HepG2 (cell line): Measurements from ENCODE around the gene LIN7A. TPM values are rescaled to one million over a fixed set of nuclear protein-coding genes. Genes with fewer than 3 reads are reported as not detected.

Experiments
- ARID5B ChIP-seq: IDR thresholded peaks from 2 replicates; pipeline ENCODE4 v1.4.0; 2020; ENCODE audit warnings: mild to moderate bottlenecking, missing genetic modification reagents
- BORCS8-MEF2B ChIP-seq: sonication (generic); formaldehyde crosslinking; IDR thresholded peaks from 2 replicates; pipeline ENCODE4 v1.8.0; 2022; ENCODE audit warnings: mild to moderate bottlenecking, missing genetic modification reagents
- HHEX ChIP-seq: IDR thresholded peaks from 2 replicates; pipeline ENCODE4 v1.6.1; 2016; ENCODE audit warnings: control low read depth
- HNF4G ChIP-seq, 2 experiments: sonication (generic) in 1 of 2; formaldehyde crosslinking in 1 of 2; IDR thresholded peaks; 2 replicates each; pipeline versions ENCODE4 v1.4.0 to v1.6.1; 2011 to 2020; ENCODE audit warnings: borderline replicate concordance in 2 of 2, low read depth in 2 of 2, mild to moderate bottlenecking in 2 of 2, low read length in 1 of 2, missing genetic modification reagents in 1 of 2, moderate library complexity in 1 of 2
- JUN ChIP-seq: sonication (generic); formaldehyde crosslinking; IDR thresholded peaks from 2 replicates; pipeline ENCODE4 v1.4.0; 2020; ENCODE audit warnings: mild to moderate bottlenecking, missing genetic modification reagents
- KDM6A ChIP-seq: IDR thresholded peaks from 2 replicates; pipeline ENCODE4 v1.6.1; 2016; ENCODE audit warnings: low read depth
- KMT2B ChIP-seq: IDR thresholded peaks from 2 replicates; pipeline ENCODE4 v1.6.1; 2016; ENCODE audit warnings: missing genetic modification reagents, missing compliant biosample characterization
- LCORL ChIP-seq, 2 experiments: fragments of 450-650 bp in 1 of 2; sonication (generic) in 1 of 2; formaldehyde crosslinking in 1 of 2; IDR thresholded peaks; 2 replicates each; pipeline versions ENCODE4 v1.5.0 to v1.6.1; 2017 to 2020; ENCODE audit warnings: antibody characterized with exemption in 1 of 2, missing genetic modification reagents in 1 of 2
- PTBP1 ChIP-seq: fragments of 200-400 bp; formaldehyde crosslinking; IDR thresholded peaks from 2 replicates; pipeline ENCODE4 v1.6.1; 2018; ENCODE audit warnings: low read length, low read depth; ENCODE audit not compliant: poor library complexity, severe bottlenecking
- RAD51 ChIP-seq: fragments of 450-650 bp; IDR thresholded peaks from 2 replicates; pipeline ENCODE4 v1.6.1; 2016; ENCODE audit warnings: borderline replicate concordance
- RORA ChIP-seq: sonication (generic); formaldehyde crosslinking; IDR thresholded peaks from 2 replicates; pipeline ENCODE4 v1.5.0; 2020; ENCODE audit warnings: mild to moderate bottlenecking, missing genetic modification reagents, moderate library complexity
- SYNCRIP ChIP-seq: fragments of 200-400 bp; formaldehyde crosslinking; IDR thresholded peaks from 2 replicates; pipeline ENCODE4 v1.6.1; 2018; ENCODE audit warnings: mild to moderate bottlenecking, low read depth, low read length; ENCODE audit not compliant: insufficient read depth
- TCF7 ChIP-seq: sonication (generic); IDR thresholded peaks from 2 replicates; pipeline ENCODE4 v1.6.1; 2016; ENCODE audit warnings: antibody characterized with exemption, low read depth
- TEAD3 ChIP-seq: optimal IDR thresholded peaks from 2 replicates; pipeline ENCODE3; 2016; ENCODE audit warnings: borderline replicate concordance
- TFAP4 ChIP-seq: sonication (generic); IDR thresholded peaks from 2 replicates; pipeline ENCODE4 v1.6.1; 2016; ENCODE audit warnings: low read depth, borderline replicate concordance
- TFE3 ChIP-seq: IDR thresholded peaks from 2 replicates; pipeline ENCODE4 v1.6.1; 2016
- THAP8 ChIP-seq: sonication (generic); formaldehyde crosslinking; IDR thresholded peaks from 2 replicates; pipeline ENCODE4 v1.5.1; 2020; ENCODE audit warnings: missing genetic modification reagents, mild to moderate bottlenecking, borderline replicate concordance
- ZNF224 ChIP-seq: sonication (generic); formaldehyde crosslinking; IDR thresholded peaks from 2 replicates; pipeline ENCODE4 v1.5.0; 2020; ENCODE audit warnings: mild to moderate bottlenecking, missing genetic modification reagents
- ZNF484 ChIP-seq: sonication (generic); formaldehyde crosslinking; IDR thresholded peaks from 2 replicates; pipeline ENCODE4 v1.5.1; 2020; ENCODE audit warnings: mild to moderate bottlenecking, low read depth, missing genetic modification reagents, borderline replicate concordance
- ZNF569 ChIP-seq: sonication (generic); formaldehyde crosslinking; IDR thresholded peaks from 2 replicates; pipeline ENCODE4 v1.5.0; 2020; ENCODE audit warnings: mild to moderate bottlenecking, missing genetic modification reagents, moderate library complexity, borderline replicate concordance
- ZNF746 ChIP-seq: sonication (generic); formaldehyde crosslinking; IDR thresholded peaks from 2 replicates; pipeline ENCODE4 v1.8.0; 2022; ENCODE audit warnings: mild to moderate bottlenecking, missing genetic modification reagents
- ZNF768 ChIP-seq: sonication (generic); formaldehyde crosslinking; IDR thresholded peaks from 2 replicates; pipeline ENCODE4 v1.4.0; 2020; ENCODE audit warnings: missing genetic modification reagents
- ZNF776 ChIP-seq: sonication (generic); formaldehyde crosslinking; IDR thresholded peaks from 2 replicates; pipeline ENCODE4 v1.4.0; 2020; ENCODE audit warnings: mild to moderate bottlenecking, missing genetic modification reagents
- ZNF850 ChIP-seq: sonication (generic); formaldehyde crosslinking; conservative IDR thresholded peaks from 2 replicates; pipeline ENCODE4 v1.9.0; 2021; ENCODE audit warnings: mild to moderate bottlenecking, missing genetic modification reagents
- ZSCAN9 ChIP-seq: IDR thresholded peaks from 2 replicates; pipeline ENCODE4 v1.6.1; 2016; ENCODE audit warnings: borderline replicate concordance
- polyA plus RNA-seq, 8 experiments: library from polyadenylated mRNA; depleted of rRNA in 3 of 8; stranded (reverse) in 7 of 8; unstranded in 1 of 8; fragments of >200 nt; fragmentation: Illumina TruSeq in 4 of 8; extraction: Trizol in 4 of 8; gene quantifications; 2 replicates each; pipeline versions ENCODE4 v1.2.1 to v1.2.3, GENCODE V29; 2011 to 2016; ENCODE audit warnings: low read depth in 4 of 8, missing spikeins in 1 of 8, mixed read lengths in 1 of 8; ENCODE audit not compliant: insufficient read depth in 1 of 8
- total RNA-seq, 5 experiments: library from RNA; depleted of rRNA; stranded (reverse); fragments of >200 nt; fragmentation: Illumina TruSeq; extraction: Trizol; gene quantifications; 2 replicates each; pipeline ENCODE4 v1.2.3, GENCODE V29; 2016; ENCODE audit warnings: low read depth in 1 of 5

The LIN7A gene
- total and polyA plus RNA-seq, 2 of the 13 experiments (the other 11 are each of a cell fraction or from before 2014, with no cell fraction given): 18.5 to 19.2 TPM

- TF ChIP-seq ZNF484 (CRISPR knock-in tag): no peak
- no peak for TF ChIP-seq RAD51
- no peak for TF ChIP-seq TEAD3 (CRISPR knock-in tag)
- TF ChIP-seq SYNCRIP: no peak
- no peak for TF ChIP-seq THAP8 (CRISPR knock-in tag)
- peak; percentile 35; the same call in 1 of the 2 replicates for TF ChIP-seq KMT2B (CRISPR knock-in tag)
- 0 out of 2 replicates have a peak, but pooled peaks have one; percentile 19 for TF ChIP-seq KDM6A
- no peak for TF ChIP-seq ZSCAN9
- TF ChIP-seq TFAP4: no peak; the same call in 1 of the 2 replicates
- TF ChIP-seq ZNF776 (CRISPR knock-in tag): no peak
- no peak for TF ChIP-seq ZNF850 (CRISPR knock-in tag)
- TF ChIP-seq ZNF768: no peak
- TF ChIP-seq JUN (CRISPR knock-in tag): no peak
- no peak for TF ChIP-seq TCF7
- TF ChIP-seq HNF4G (IDR thresholded peaks at IDR 0.05; ENCODE audit: borderline replicate concordance, low read depth, low read length): peak; percentile 7; the same call in 1 of the 2 replicates
- TF ChIP-seq HNF4G (CRISPR knock-in tag; IDR thresholded peaks at IDR 0.05; ENCODE audit: borderline replicate concordance, low read depth): no peak
- TF ChIP-seq TFE3 (CRISPR knock-in tag): 0 out of 2 replicates have a peak, but pooled peaks have one; percentile 17
- TF ChIP-seq HHEX (CRISPR knock-in tag): no peak
- no peak for TF ChIP-seq RORA (CRISPR knock-in tag)
- TF ChIP-seq ZNF746 (CRISPR knock-in tag): no peak
- TF ChIP-seq ZNF569 (CRISPR knock-in tag): no peak
- TF ChIP-seq BORCS8-MEF2B (CRISPR knock-in tag): no peak
- no peak for TF ChIP-seq ZNF224 (CRISPR knock-in tag)
- TF ChIP-seq ARID5B (CRISPR knock-in tag): peak; percentile 85
- TF ChIP-seq PTBP1: no peak
- peak; percentile 25; the same call in 1 of the 2 replicates for TF ChIP-seq LCORL (IDR thresholded peaks at IDR 0.05)
- 0 out of 2 replicates have a peak, but pooled peaks have one; percentile 38 for TF ChIP-seq LCORL (CRISPR knock-in tag; IDR thresholded peaks at IDR 0.05)
Measured at GRCh38 chr12:80778005-80778541, 159.7 kb downstream of the LIN7A start (continued).
